HepG2 (cell line): ENCODE data around the gene ITGB8. TPM values are rescaled to one million over a fixed set of nuclear protein-coding genes. Genes with fewer than 3 reads are reported as not detected.

Experiments
- ATAC-seq: fragments of 200-7000 bp; cut with Tn5 transposase; 3 replicates; pipeline ENCODE4 v1.9.1; 2020; ENCODE audit warnings: mild to moderate bottlenecking, moderate library complexity
- BruUV-seq: library from RNA; stranded (reverse); fragments of 400-500 nt; replicated peaks from 2 replicates; lab custom pipeline; 2021; lab: Mats Ljungman, UMichigan
- CTCF ChIA-PET: fragments of 300-600 bp; formaldehyde crosslinking; extraction: SDS; loops from one replicate; lab custom pipeline; 2021; ENCODE audit warnings: low total read pairs, inconsistent platforms, low intra/inter-chr PET ratio; lab: Yijun Ruan, JAX
- POLR2A ChIA-PET: fragments of 350-600 bp; sonication (Branson Sonifier 250); formaldehyde crosslinking; loops from one replicate; lab custom pipeline; 2020; ENCODE audit warnings: antibody characterized with exemption, inconsistent platforms; lab: Yijun Ruan, JAX
- DNase-seq: peaks from one replicate; pipeline ENCODE4 v3.0.0-alpha.2; 2015; ENCODE audit warnings: low spot score
- FAIRE-seq: peaks from 3 replicates; lab custom pipeline; 2011; peaks lifted over from hg19 to GRCh38; lab: Jason Lieb, UNC
- H2AFZ ChIP-seq: one replicate; pipeline ENCODE4 v1.6.1; 2011; ENCODE audit warnings: low read length, inconsistent platforms
- H3K27ac ChIP-seq: fragments of 300-600 bp; 3 replicates; pipeline ENCODE4 v1.8.0; 2011; ENCODE audit warnings: mixed run types, mild to moderate bottlenecking, mixed read lengths, low read length, inconsistent platforms; ENCODE audit not compliant: insufficient read depth; ENCODE audit errors: extremely low read length
- H3K27me3 ChIP-seq, 2 experiments: fragments of 200-600 bp in 1 of 2; 2 replicates in 1 of 2; 3 replicates in 1 of 2; pipeline versions ENCODE4 v1.6.0 to v1.8.0; 2011; ENCODE audit warnings: low read length in 2 of 2, mild to moderate bottlenecking in 2 of 2, moderate library complexity in 2 of 2, inconsistent platforms in 1 of 2; ENCODE audit not compliant: insufficient read depth in 2 of 2, control insufficient read depth in 1 of 2
- H3K36me3 ChIP-seq, 2 experiments: fragments of 200-600 bp in 1 of 2; replicated peaks in 1 of 2; 2 replicates in 1 of 2; 3 replicates in 1 of 2; pipeline versions ENCODE4 v1.5.1 to v1.8.0; 2011; ENCODE audit warnings: low read length in 2 of 2, inconsistent platforms in 1 of 2; ENCODE audit not compliant: insufficient read depth in 2 of 2, control insufficient read depth in 1 of 2
- H3K4me1 ChIP-seq: 2 replicates; pipeline ENCODE4 v1.5.1; 2012; ENCODE audit warnings: low read length, inconsistent platforms; ENCODE audit not compliant: insufficient read depth
- H3K4me2 ChIP-seq: 2 replicates; pipeline ENCODE4 v1.6.0; 2011; ENCODE audit warnings: low read depth, low read length, inconsistent platforms
- H3K4me3 ChIP-seq, 3 experiments: fragments of 200-600 bp in 1 of 3; sonication (generic), shearing (Covaris generic) in 1 of 3; replicated peaks in 1 of 3; 2 replicates each; pipeline ENCODE4 v1.5.1; 2011 to 2016; ENCODE audit warnings: low read length in 3 of 3, inconsistent platforms in 2 of 3, low read depth in 2 of 3, mild to moderate bottlenecking in 2 of 3, control low read depth in 1 of 3, mixed read lengths in 1 of 3; ENCODE audit not compliant: insufficient read depth in 1 of 3
- H3K79me2 ChIP-seq: one replicate; pipeline ENCODE4 v1.6.1; 2011; ENCODE audit warnings: low read length, inconsistent platforms; ENCODE audit not compliant: insufficient read depth
- H3K9ac ChIP-seq: 2 replicates; pipeline ENCODE4 v1.6.0; 2011; ENCODE audit warnings: mild to moderate bottlenecking, low read depth, low read length, inconsistent platforms; ENCODE audit not compliant: insufficient read depth
- H3K9me3 ChIP-seq: 2 replicates; pipeline ENCODE4 v1.5.1; 2012; ENCODE audit warnings: mild to moderate bottlenecking, low read length
- H4K20me1 ChIP-seq: 2 replicates; pipeline ENCODE4 v1.6.0; 2011; ENCODE audit warnings: inconsistent platforms, mild to moderate bottlenecking, low read length, moderate library complexity; ENCODE audit not compliant: insufficient read depth
- CEBPB ChIP-seq: IDR thresholded peaks from 2 replicates; pipeline ENCODE4 v1.6.1; 2011; ENCODE audit warnings: low read depth, low read length, improper control_type of control experiment, borderline replicate concordance
- ESRRA ChIP-seq: sonication (generic); formaldehyde crosslinking; IDR thresholded peaks from 2 replicates; pipeline ENCODE4 v1.5.1; 2020; ENCODE audit warnings: mild to moderate bottlenecking, low read depth, missing genetic modification reagents
- ETV6 ChIP-seq: sonication (generic); formaldehyde crosslinking; conservative IDR thresholded peaks from 2 replicates; pipeline ENCODE4 v1.4.0; 2020; ENCODE audit warnings: missing genetic modification reagents
- KDM2A ChIP-seq: sonication (generic); formaldehyde crosslinking; IDR thresholded peaks from 2 replicates; pipeline ENCODE4 v1.4.0; 2020; ENCODE audit warnings: low read depth, missing genetic modification reagents, borderline replicate concordance
- MTA3 ChIP-seq: sonication (generic); formaldehyde crosslinking; IDR thresholded peaks from 2 replicates; pipeline ENCODE4 v1.4.0; 2020; ENCODE audit warnings: missing genetic modification reagents
- NFIC ChIP-seq: IDR thresholded peaks from 2 replicates; pipeline ENCODE4 v1.6.1; 2012; ENCODE audit warnings: mild to moderate bottlenecking, low read length, inconsistent platforms
- RARG ChIP-seq: sonication (generic); formaldehyde crosslinking; IDR thresholded peaks from 2 replicates; pipeline ENCODE4 v1.4.0; 2020; ENCODE audit warnings: low read depth, mild to moderate bottlenecking, missing genetic modification reagents
- TMF1 ChIP-seq: sonication (generic); formaldehyde crosslinking; IDR thresholded peaks from 2 replicates; pipeline ENCODE4 v1.8.1; 2022; ENCODE audit warnings: low read depth, missing genetic modification reagents
- ZBTB38 ChIP-seq: sonication (generic); formaldehyde crosslinking; IDR thresholded peaks from 2 replicates; pipeline ENCODE4 v1.5.1; 2020; ENCODE audit warnings: mild to moderate bottlenecking, missing genetic modification reagents
- ZBTB42 ChIP-seq: sonication (generic); formaldehyde crosslinking; IDR thresholded peaks from 2 replicates; pipeline ENCODE4 v1.5.0; 2020; ENCODE audit warnings: mild to moderate bottlenecking, missing genetic modification reagents
- ZFP90 ChIP-seq: sonication (generic); formaldehyde crosslinking; IDR thresholded peaks from 2 replicates; pipeline ENCODE4 v1.8.0; 2022; ENCODE audit warnings: missing genetic modification reagents, mild to moderate bottlenecking, inconsistent platforms, borderline replicate concordance
- ZNF20 ChIP-seq: sonication (generic); formaldehyde crosslinking; IDR thresholded peaks from 2 replicates; pipeline ENCODE4 v1.4.0; 2020; ENCODE audit warnings: mild to moderate bottlenecking, moderate library complexity, missing genetic modification reagents
- ZNF260 ChIP-seq: sonication (generic); formaldehyde crosslinking; IDR thresholded peaks from 2 replicates; pipeline ENCODE4 v1.4.0; 2020; ENCODE audit warnings: missing genetic modification reagents, low read depth, mild to moderate bottlenecking, borderline replicate concordance
- ZNF441 ChIP-seq: sonication (generic); formaldehyde crosslinking; IDR thresholded peaks from 2 replicates; pipeline ENCODE4 v1.7.0; 2021; ENCODE audit warnings: missing genetic modification reagents, borderline replicate concordance
- ZNF562 ChIP-seq: sonication (generic); formaldehyde crosslinking; IDR thresholded peaks from 2 replicates; pipeline ENCODE4 v1.8.0; 2022; ENCODE audit warnings: missing genetic modification reagents, borderline replicate concordance
- ZNF703 ChIP-seq: sonication (generic); formaldehyde crosslinking; IDR thresholded peaks from 2 replicates; pipeline ENCODE4 v1.5.1; 2020; ENCODE audit warnings: missing genetic modification reagents, mild to moderate bottlenecking, moderate library complexity, borderline replicate concordance
- ZNF788 ChIP-seq: sonication (generic); formaldehyde crosslinking; IDR thresholded peaks from 2 replicates; pipeline ENCODE4 v1.5.0; 2020; ENCODE audit warnings: mild to moderate bottlenecking, missing genetic modification reagents, borderline replicate concordance
- WGBS: methylation state at CpG from one replicate; pipeline ENCODE4 v1.1.6; 2017; ENCODE audit warnings: low lambda C conversion rate; 5-methylcytosine and 5-hydroxymethylcytosine counted together
- in situ Hi-C: cut with HindIII; loops from 2 replicates; pipeline ENCODE4 v1.10.0; 2017; ENCODE audit warnings: low pct_unique_long_range_greater_than_20kb; ENCODE audit not compliant: extremely low pct_ligation_motif_present
- intact Hi-C: fragments of 100-400 bp; cut with micrococcal nuclease; formaldehyde crosslinking; loops from one replicate; pipeline ENCODE4 v1.10.0; 2022; ENCODE audit not compliant: unreplicated experiment
- polyA plus RNA-seq, 8 experiments: library from polyadenylated mRNA; depleted of rRNA in 3 of 8; stranded (reverse) in 7 of 8; unstranded in 1 of 8; fragments of >200 nt; fragmentation: Illumina TruSeq in 4 of 8; extraction: Trizol in 4 of 8; gene quantifications; 2 replicates each; pipeline versions ENCODE4 v1.2.1 to v1.2.3, GENCODE V29; 2011 to 2016; ENCODE audit warnings: low read depth in 4 of 8, missing spikeins in 1 of 8, mixed read lengths in 1 of 8; ENCODE audit not compliant: insufficient read depth in 1 of 8
- total RNA-seq, 5 experiments: library from RNA; depleted of rRNA; stranded (reverse); fragments of >200 nt; fragmentation: Illumina TruSeq; extraction: Trizol; gene quantifications; 2 replicates each; pipeline ENCODE4 v1.2.3, GENCODE V29; 2016; ENCODE audit warnings: low read depth in 1 of 5
- TF ChIP-seq, protein P1 (sequence below): sonication (generic); formaldehyde crosslinking; IDR thresholded peaks from 2 replicates; pipeline ENCODE4 v1.8.0; 2022; ENCODE audit warnings: missing genetic modification reagents, low read depth, mild to moderate bottlenecking, borderline replicate concordance
- TF ChIP-seq, protein P2 (sequence below): sonication (generic); formaldehyde crosslinking; IDR thresholded peaks from 2 replicates; pipeline ENCODE4 v1.5.1; 2020; ENCODE audit warnings: missing genetic modification reagents, mild to moderate bottlenecking, borderline replicate concordance
- TF ChIP-seq, protein P3 (sequence below): sonication (generic); formaldehyde crosslinking; IDR thresholded peaks from 2 replicates; pipeline ENCODE4 v1.4.0; 2020; ENCODE audit warnings: missing genetic modification reagents

ITGB8 gene
- total and polyA plus RNA-seq, 2 of the 13 experiments (the other 11 are each of a cell fraction or from before 2014, with no cell fraction given): 0.01 TPM; not detected in 1

DNA sequence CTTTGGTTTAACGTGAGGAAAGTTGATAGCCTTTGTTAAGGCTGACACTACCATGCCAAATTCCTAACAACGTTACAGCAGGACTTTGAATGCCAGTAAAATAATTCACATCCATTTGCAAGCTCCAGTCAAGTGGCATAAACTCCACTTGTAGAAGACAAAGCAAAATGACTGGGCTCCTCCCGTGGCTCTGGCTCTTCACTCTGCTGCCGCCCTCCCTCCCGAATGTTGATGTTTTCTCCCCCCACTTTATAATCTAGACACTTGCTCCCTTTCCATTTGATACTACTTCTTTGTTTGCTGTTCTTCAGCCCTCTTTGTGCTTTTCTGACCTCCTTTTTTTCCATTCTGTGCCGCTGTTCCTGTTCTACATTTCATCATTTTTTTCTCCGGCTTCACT, 22.8 kb upstream of the ITGB8 start:
- Histone ChIP-seq H3K27ac (no peak overlapping the region), H3K36me3 (no peaks in the 10 kb centered on the region), H3K4me2 (no peak overlapping the region)
- CTCF ChIA-PET: no interaction called here
- 48% methylated on average over 7 of the region's 7 CpGs for WGBS
- TF ChIP-seq ZNF703 (CRISPR knock-in tag) (no peak), ZNF260 (CRISPR knock-in tag) (no peak), ZNF562 (CRISPR knock-in tag) (no peak), ZBTB42 (CRISPR knock-in tag) (no peak), ETV6 (CRISPR knock-in tag) (no peak), ZBTB38 (no peak), RARG (CRISPR knock-in tag) (no peak), NFIC (no peak), ZFP90 (CRISPR knock-in tag) (no peak), KDM2A (CRISPR knock-in tag) (no peak), ZNF441 (CRISPR knock-in tag) (no peak), ZNF20 (no peak), CEBPB (no peak), ESRRA (CRISPR knock-in tag) (no peak), ZNF788 (CRISPR knock-in tag) (no peak), TMF1 (CRISPR knock-in tag) (no peak), MTA3 (CRISPR knock-in tag) (no peak)
- TF ChIP-seq, protein P1, sequence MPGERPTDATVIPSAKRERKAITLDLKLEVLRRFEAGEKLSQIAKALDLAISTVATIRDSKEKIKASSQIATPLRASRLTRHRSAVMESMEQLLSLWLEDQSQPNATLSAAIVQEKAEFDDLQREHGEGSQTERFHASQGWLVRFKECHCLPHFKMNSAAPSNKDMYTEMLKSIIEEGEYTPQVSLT (CRISPR knock-in tag): no peak
- TF ChIP-seq, protein P2, sequence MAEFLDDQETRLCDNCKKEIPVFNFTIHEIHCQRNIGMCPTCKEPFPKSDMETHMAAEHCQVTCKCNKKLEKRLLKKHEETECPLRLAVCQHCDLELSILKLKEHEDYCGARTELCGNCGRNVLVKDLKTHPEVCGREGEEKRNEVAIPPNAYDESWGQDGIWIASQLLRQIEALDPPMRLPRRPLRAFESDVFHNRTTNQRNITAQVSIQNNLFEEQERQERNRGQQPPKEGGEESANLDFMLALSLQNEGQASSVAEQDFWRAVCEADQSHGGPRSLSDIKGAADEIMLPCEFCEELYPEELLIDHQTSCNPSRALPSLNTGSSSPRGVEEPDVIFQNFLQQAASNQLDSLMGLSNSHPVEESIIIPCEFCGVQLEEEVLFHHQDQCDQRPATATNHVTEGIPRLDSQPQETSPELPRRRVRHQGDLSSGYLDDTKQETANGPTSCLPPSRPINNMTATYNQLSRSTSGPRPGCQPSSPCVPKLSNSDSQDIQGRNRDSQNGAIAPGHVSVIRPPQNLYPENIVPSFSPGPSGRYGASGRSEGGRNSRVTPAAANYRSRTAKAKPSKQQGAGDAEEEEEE (CRISPR knock-in tag): no peak
- TF ChIP-seq, protein P3, sequence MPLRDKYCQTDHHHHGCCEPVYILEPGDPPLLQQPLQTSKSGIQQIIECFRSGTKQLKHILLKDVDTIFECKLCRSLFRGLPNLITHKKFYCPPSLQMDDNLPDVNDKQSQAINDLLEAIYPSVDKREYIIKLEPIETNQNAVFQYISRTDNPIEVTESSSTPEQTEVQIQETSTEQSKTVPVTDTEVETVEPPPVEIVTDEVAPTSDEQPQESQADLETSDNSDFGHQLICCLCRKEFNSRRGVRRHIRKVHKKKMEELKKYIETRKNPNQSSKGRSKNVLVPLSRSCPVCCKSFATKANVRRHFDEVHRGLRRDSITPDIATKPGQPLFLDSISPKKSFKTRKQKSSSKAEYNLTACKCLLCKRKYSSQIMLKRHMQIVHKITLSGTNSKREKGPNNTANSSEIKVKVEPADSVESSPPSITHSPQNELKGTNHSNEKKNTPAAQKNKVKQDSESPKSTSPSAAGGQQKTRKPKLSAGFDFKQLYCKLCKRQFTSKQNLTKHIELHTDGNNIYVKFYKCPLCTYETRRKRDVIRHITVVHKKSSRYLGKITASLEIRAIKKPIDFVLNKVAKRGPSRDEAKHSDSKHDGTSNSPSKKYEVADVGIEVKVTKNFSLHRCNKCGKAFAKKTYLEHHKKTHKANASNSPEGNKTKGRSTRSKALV (CRISPR knock-in tag): no peak
- TF ChIP-seq, all 625 proteins: peak for 0
- FAIRE-seq: no peak
- Histone ChIP-seq H3K4me3 (no peak overlapping the region), H3K79me2 (no peaks in the 10 kb centered on the region), H3K27me3 (no peaks in the 10 kb centered on the region), H3K9me3 (no peaks in the 10 kb centered on the region), H3K4me1 (peaks cover 33% of the 10 kb centered on the region), H4K20me1 (no peaks in the 10 kb centered on the region), H3K9ac (no peak overlapping the region), H2AFZ (no peak overlapping the region)
- no peak for DNase-seq
- POLR2A ChIA-PET: no interaction called here
- in situ Hi-C loops: loop anchor here (25.0 kb wide), 1 partner anchor 546 kb away; the partner anchor contains the start of gene TMEM196
- intact Hi-C loops: loop anchor here (2.0 kb wide), 1 partner anchor 87 kb away; no protein-coding TSS in a partner anchor
- ATAC-seq: no peak
- BruUV-seq: no TSS peak
